ENCODE measurements around the gene SYT17.

GRCh38 chr16:19142939-19143598, 25.0 kb upstream of the SYT17 start:
- no peak for TF ChIP-seq CTCF (IDR thresholded peaks at IDR 0.05)
- TF ChIP-seq POLR2A (IDR thresholded peaks at IDR 0.05), result no peak
